HEK293T (cell line): ENCODE data around the gene TBX21.

Experiments used
- CTCF ChIA-PET: fragments of 350-600 bp; formaldehyde crosslinking; extraction: SDS; loops from one replicate; lab custom pipeline; 2021; ENCODE audit warnings: antibody characterized with exemption, inconsistent platforms; lab: Yijun Ruan, JAX
- POLR2A ChIA-PET: fragments of 350-600 bp; formaldehyde crosslinking; extraction: SDS; loops from one replicate; lab custom pipeline; 2020; ENCODE audit warnings: antibody characterized with exemption, inconsistent platforms; lab: Yijun Ruan, JAX
- DNase-seq: peaks from one replicate; pipeline ENCODE4 v3.0.0; 2012; ENCODE audit warnings: mixed read lengths; ENCODE audit errors: extremely low spot score
- ARNT ChIP-seq: fragments of 450-650 bp; IDR thresholded peaks from 2 replicates; pipeline ENCODE4 v1.6.1; 2017; ENCODE audit warnings: mild to moderate bottlenecking
- BHLHE40 ChIP-seq: fragments of 450-650 bp; IDR thresholded peaks from 2 replicates; pipeline ENCODE4 v1.6.1; 2016; ENCODE audit warnings: mild to moderate bottlenecking, moderate library complexity, borderline replicate concordance
- CTBP1 ChIP-seq: fragments of 450-650 bp; IDR thresholded peaks from 2 replicates; pipeline ENCODE4 v1.6.1; 2016; ENCODE audit warnings: borderline replicate concordance
- ELF4 ChIP-seq: fragments of 450-650 bp; IDR thresholded peaks from 2 replicates; pipeline ENCODE4 v1.6.1; 2017; ENCODE audit warnings: antibody characterized with exemption
- FOXA1 ChIP-seq: fragments of 450-650 bp; IDR thresholded peaks from 2 replicates; pipeline ENCODE4 v1.6.1; 2016; ENCODE audit warnings: mild to moderate bottlenecking
- FOXK2 ChIP-seq: fragments of 450-650 bp; IDR thresholded peaks from 2 replicates; pipeline ENCODE4 v1.6.1; 2016; ENCODE audit warnings: mild to moderate bottlenecking
- FOXM1 ChIP-seq: fragments of 450-650 bp; IDR thresholded peaks from 2 replicates; pipeline ENCODE4 v1.6.1; 2017; ENCODE audit warnings: mild to moderate bottlenecking, borderline replicate concordance
- HDGF ChIP-seq: fragments of 450-650 bp; IDR thresholded peaks from 2 replicates; pipeline ENCODE4 v1.6.1; 2017; ENCODE audit warnings: antibody characterized with exemption, borderline replicate concordance
- L3MBTL2 ChIP-seq: fragments of 450-650 bp; conservative IDR thresholded peaks from 2 replicates; pipeline ENCODE4 v1.6.1; 2016; ENCODE audit warnings: mild to moderate bottlenecking
- LEF1 ChIP-seq: fragments of 450-650 bp; IDR thresholded peaks from 2 replicates; pipeline ENCODE4 v1.6.1; 2017; ENCODE audit warnings: mild to moderate bottlenecking, borderline replicate concordance
- NFRKB ChIP-seq: fragments of 450-650 bp; IDR thresholded peaks from 2 replicates; pipeline ENCODE4 v1.6.1; 2016; ENCODE audit warnings: mild to moderate bottlenecking, moderate library complexity
- PKNOX1 ChIP-seq: fragments of 450-650 bp; IDR thresholded peaks from 2 replicates; pipeline ENCODE4 v1.6.1; 2016
- SP1 ChIP-seq: fragments of 450-650 bp; IDR thresholded peaks from 2 replicates; pipeline ENCODE4 v1.6.1; 2017
- SUZ12 ChIP-seq: fragments of 450-650 bp; IDR thresholded peaks from 2 replicates; pipeline ENCODE4 v1.6.1; 2016; ENCODE audit warnings: mild to moderate bottlenecking
- TARDBP ChIP-seq: fragments of 450-650 bp; IDR thresholded peaks from 2 replicates; pipeline ENCODE4 v1.6.1; 2016
- ZNF384 ChIP-seq: fragments of 450-650 bp; IDR thresholded peaks from 2 replicates; pipeline ENCODE4 v1.6.1; 2016

Gene TBX21

DNA sequence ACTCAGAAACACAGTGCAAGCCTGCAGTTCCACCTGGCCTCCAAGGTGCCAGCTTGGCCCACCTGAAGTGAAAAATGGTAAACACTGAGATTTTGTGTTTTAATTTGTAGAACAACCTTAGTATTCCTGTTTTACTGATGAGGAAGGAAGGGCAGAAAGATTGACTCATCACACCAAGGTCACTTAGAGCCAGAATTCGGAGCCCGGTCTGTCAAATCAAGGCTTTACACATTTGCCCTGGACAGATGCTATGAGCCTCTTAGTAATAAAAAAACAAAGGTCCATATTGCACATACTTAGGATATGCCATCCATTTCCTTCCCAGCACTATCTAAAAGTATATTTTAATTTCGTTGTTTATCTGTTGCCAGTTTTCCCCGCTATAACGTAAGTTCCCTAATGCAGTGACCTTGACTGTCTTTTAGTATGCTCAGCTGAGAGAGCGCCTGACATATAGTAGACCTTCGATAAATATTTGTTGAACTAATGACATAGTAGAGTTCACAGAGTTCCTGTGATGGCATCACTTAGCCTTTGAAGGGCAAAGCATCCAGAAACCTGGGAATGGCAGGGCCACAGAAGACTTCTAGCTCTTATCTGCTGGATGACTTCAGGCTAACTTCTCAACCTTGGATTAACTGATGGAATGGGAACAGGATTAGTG, 46.2 kb upstream of the TBX21 start:
- ChIA-PET CTCF (interaction anchor here (0.9 to 1.7 kb wide), 3 partner anchors 8 to 56 kb away, joined by 3 to 5 read pairs (median 5); no protein-coding TSS in a partner anchor), POLR2A (interaction anchor here (0.9 to 1.8 kb wide), 5 partner anchors 9 to 37 kb away, joined by 3 to 13 read pairs (median 4); partner anchors contain the start of gene KPNB1)
- no peak for TF ChIP-seq NFRKB
- TF ChIP-seq TARDBP = no peak
- no peak for TF ChIP-seq HDGF
- TF ChIP-seq FOXK2 = no peak
- no peak for TF ChIP-seq LEF1
- TF ChIP-seq SP1 = no peak
- no peak for TF ChIP-seq BHLHE40
- TF ChIP-seq L3MBTL2 = no peak
- no peak for TF ChIP-seq SUZ12
- no peak for TF ChIP-seq ELF4
- no peak for TF ChIP-seq FOXA1
- no peak for TF ChIP-seq ARNT
- TF ChIP-seq ZNF384 = no peak
- no peak for TF ChIP-seq CTBP1
- no peak for TF ChIP-seq PKNOX1
- TF ChIP-seq FOXM1 = no peak
- no peak for DNase-seq

- TF ChIP-seq FOXA1 (no peak), ARNT (no peak), LEF1 (no peak), SP1 (no peak), L3MBTL2 (no peak), NFRKB (no peak), FOXK2 (no peak), FOXM1 (no peak), HDGF (no peak), TARDBP (no peak), CTBP1 (no peak), ZNF384 (no peak), ELF4 (no peak), BHLHE40 (no peak), SUZ12 (no peak), PKNOX1 (no peak)
- DNase-seq = no peak
- POLR2A ChIA-PET = interaction anchor here (0.9 to 1.8 kb wide), 7 partner anchors 9 to 38 kb away, joined by 3 to 13 read pairs (median 5); partner anchors contain the start of gene KPNB1
- CTCF ChIA-PET = interaction anchor here (0.9 to 1.7 kb wide), 3 partner anchors 9 to 56 kb away, joined by 3 to 5 read pairs (median 5); no protein-coding TSS in a partner anchor
Observed at GRCh38 chr17:47687328-47687690, 45.7 kb upstream of the TBX21 start.

DNA sequence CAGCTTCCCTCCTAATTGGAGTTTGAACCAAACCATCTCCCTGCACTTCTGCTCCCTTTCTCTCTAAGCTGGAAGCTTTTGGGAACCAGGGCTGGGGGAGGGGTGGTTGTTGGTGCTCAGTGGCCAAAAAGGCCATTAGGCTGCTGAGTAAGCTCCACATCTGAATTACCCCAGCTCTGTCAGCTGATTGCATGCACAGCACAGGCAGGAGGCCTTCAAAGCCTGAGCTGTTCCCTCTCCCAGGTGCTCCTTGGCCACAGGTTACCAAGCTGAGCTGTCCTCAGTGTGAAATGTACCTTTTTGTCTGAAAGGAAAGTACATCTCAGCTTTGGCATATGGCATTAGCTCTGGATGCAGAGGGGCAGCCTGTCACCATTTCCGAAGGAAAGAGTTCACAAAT, 45.3 kb upstream of the TBX21 start:
- ChIA-PET CTCF (interaction anchor here (0.9 to 1.7 kb wide), 3 partner anchors 9 to 55 kb away, joined by 3 to 5 read pairs (median 5); no protein-coding TSS in a partner anchor), POLR2A (interaction anchor here (0.9 to 1.8 kb wide), 6 partner anchors 9 to 38 kb away, joined by 3 to 13 read pairs (median 5); partner anchors contain the start of gene KPNB1)
- no peak for DNase-seq
- no peak for TF ChIP-seq ZNF384
- no peak for TF ChIP-seq NFRKB
- TF ChIP-seq BHLHE40 = no peak
- TF ChIP-seq PKNOX1 = no peak
- TF ChIP-seq L3MBTL2 = no peak
- TF ChIP-seq FOXM1 = no peak
- TF ChIP-seq ELF4 = no peak
- no peak for TF ChIP-seq LEF1
- TF ChIP-seq FOXA1 = no peak
- TF ChIP-seq TARDBP = no peak
- TF ChIP-seq CTBP1 = no peak
- TF ChIP-seq FOXK2 = no peak
- no peak for TF ChIP-seq ARNT
- TF ChIP-seq HDGF = no peak
- TF ChIP-seq SP1 = no peak
- no peak for TF ChIP-seq SUZ12

DNA sequence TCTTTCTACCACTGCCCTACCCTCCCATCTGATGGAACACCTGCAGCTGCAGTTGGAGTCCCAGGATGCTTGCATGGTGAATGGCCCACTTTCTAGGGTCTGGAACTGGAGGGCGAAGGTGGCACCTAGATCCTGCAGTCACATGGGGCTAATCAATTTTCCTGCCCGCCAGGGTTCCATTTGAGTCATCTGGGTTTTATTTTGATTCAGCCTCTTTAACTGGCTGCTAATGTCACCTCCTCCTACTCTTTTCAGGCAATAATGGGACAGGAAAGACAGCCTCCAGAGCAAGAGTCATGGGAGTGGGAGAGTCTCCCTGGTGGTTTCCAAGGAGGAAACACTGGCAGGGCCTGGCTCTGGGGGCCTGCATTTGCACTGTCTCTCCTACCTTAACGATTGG, 42.9 kb upstream of the TBX21 start:
- DNase-seq = no peak
- ChIA-PET CTCF (no interaction called here), POLR2A (no interaction called here)
- TF ChIP-seq SUZ12 (no peak), ZNF384 (no peak), FOXM1 (no peak), SP1 (no peak), TARDBP (no peak), NFRKB (no peak), LEF1 (no peak), ELF4 (no peak), CTBP1 (no peak), FOXA1 (no peak), HDGF (no peak), PKNOX1 (no peak), FOXK2 (no peak)
